Chondrocyte (in vitro differentiated cells): ENCODE data around the gene DENND5A. TPM values are rescaled to one million over a fixed set of nuclear protein-coding genes. Genes with fewer than 3 reads are reported as not detected.

ENCODE experiments used
- DNase-seq: peaks from one replicate; pipeline ENCODE4 v3.0.0; 2021; ENCODE audit warnings: mixed read lengths, low spot score
- H3K27ac Mint-ChIP-seq: one replicate; pipeline ENCODE4 v1.8.0; 2021; ENCODE audit warnings: mild to moderate bottlenecking, moderate library complexity, mixed read lengths; ENCODE audit not compliant: unreplicated experiment
- H3K27me3 Mint-ChIP-seq: 2 replicates; pipeline ENCODE4 v1.8.0; 2021; ENCODE audit warnings: low read depth, mixed read lengths
- H3K36me3 Mint-ChIP-seq: 2 replicates; pipeline ENCODE4 v1.8.0; 2021; ENCODE audit warnings: low read depth, mixed read lengths
- H3K4me1 Mint-ChIP-seq: 2 replicates; pipeline ENCODE4 v1.8.0; 2021; ENCODE audit warnings: low read depth, mild to moderate bottlenecking, mixed read lengths
- H3K4me3 Mint-ChIP-seq: one replicate; pipeline ENCODE4 v1.8.0; 2021; ENCODE audit warnings: mild to moderate bottlenecking, moderate library complexity, mixed read lengths; ENCODE audit not compliant: unreplicated experiment
- H3K9me3 Mint-ChIP-seq: 2 replicates; pipeline ENCODE4 v1.8.0; 2021; ENCODE audit warnings: low read depth, mixed read lengths
- CTCF ChIP-seq: fragments of 200-600 bp; sonication (generic); IDR thresholded peaks from 2 replicates; pipeline ENCODE4 v1.5.0; 2021; ENCODE audit warnings: antibody characterized with exemption, mild to moderate bottlenecking, moderate library complexity
- total RNA-seq: library from RNA; stranded (reverse); gene quantifications from 3 replicates; pipeline ENCODE4 v1.2.1, GENCODE V29; 2021

The DENND5A gene
- total RNA-seq, 1 donor from 2014 or later = 111 TPM

DNA sequence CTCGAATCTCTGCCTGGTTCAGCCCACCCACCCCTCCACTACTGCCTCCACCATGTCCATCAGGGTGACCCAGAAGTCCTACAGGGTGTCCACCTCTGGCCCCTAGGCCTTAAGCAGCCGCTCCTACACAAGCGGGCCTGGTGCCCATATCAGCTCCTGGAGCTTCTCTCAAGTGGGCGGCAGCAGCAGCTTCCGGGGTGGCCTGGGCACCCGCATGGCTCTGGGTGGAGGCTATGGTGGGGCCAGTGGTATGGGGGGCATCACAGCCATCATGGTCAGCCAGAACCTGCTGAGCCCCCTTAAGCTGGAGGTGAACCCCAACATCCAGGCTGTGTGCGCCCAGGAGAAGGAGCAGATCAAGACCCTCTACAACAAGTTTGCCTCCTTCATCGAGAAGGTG, 170.7 kb downstream of the DENND5A start:
- no peaks in the 10 kb centered on the region for H3K9me3 Mint-ChIP-seq

GRCh38 chr11:9092853-9093778, 172.0 kb downstream of the DENND5A start:
- no peak overlapping the region for H3K27ac Mint-ChIP-seq
- H3K4me1 Mint-ChIP-seq = peaks cover 12% of the 10 kb centered on the region
- H3K4me3 Mint-ChIP-seq = no peak overlapping the region
- no peak for DNase-seq
- peaks cover 11% of the 10 kb centered on the region for H3K36me3 Mint-ChIP-seq
- no peaks in the 10 kb centered on the region for H3K9me3 Mint-ChIP-seq
- TF ChIP-seq CTCF = peak; percentile 70
- no peaks in the 10 kb centered on the region for H3K27me3 Mint-ChIP-seq

More for the DNA sequence above, 170.7 kb downstream of the DENND5A start:
- peaks cover 11% of the 10 kb centered on the region for H3K36me3 Mint-ChIP-seq
- H3K4me3 Mint-ChIP-seq = no peak overlapping the region
- no peak overlapping the region for H3K27ac Mint-ChIP-seq
- no peak for DNase-seq
- no peak for TF ChIP-seq CTCF
- H3K4me1 Mint-ChIP-seq = peaks cover 12% of the 10 kb centered on the region
- no peaks in the 10 kb centered on the region for H3K27me3 Mint-ChIP-seq

DNA sequence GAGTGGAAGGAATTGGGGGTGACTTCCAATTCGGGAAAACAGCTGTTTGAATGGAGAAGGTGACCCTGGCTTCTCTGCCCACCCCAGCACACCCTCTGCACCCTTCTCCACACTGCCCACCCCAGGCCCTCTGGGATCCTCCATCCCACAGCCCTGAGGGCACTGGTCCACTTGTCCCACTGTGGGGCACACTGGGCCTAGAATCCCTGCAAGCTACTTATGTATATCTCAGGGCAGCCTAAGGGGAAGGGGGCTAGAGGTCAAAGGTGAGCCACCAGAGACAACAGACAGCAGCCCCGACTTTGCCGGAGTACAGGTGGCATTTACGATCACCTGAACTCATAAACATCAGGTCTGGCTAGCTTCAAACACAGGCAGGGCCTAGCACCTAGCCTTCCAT, 173.1 kb downstream of the DENND5A start:
- H3K27me3 Mint-ChIP-seq = no peaks in the 10 kb centered on the region
- H3K4me3 Mint-ChIP-seq = peak overlapping the region; percentile 54
- peaks cover 12% of the 10 kb centered on the region for H3K4me1 Mint-ChIP-seq

GRCh38 chr11:9091044-9091922, 173.9 kb downstream of the DENND5A start, which contains the start of gene SCUBE2:
Gene SCUBE2 (minus strand): TSS chr11:9091599. CDS start chr11:9091528, 71 bp downstream.
- Mint-ChIP-seq H3K4me1 (peaks cover 12% of the 10 kb centered on the region), H3K27me3 (no peaks in the 10 kb centered on the region), H3K4me3 (peak within 1 kb of the TSS; percentile 68), H3K9me3 (no peaks in the 10 kb centered on the region), H3K36me3 (peaks cover 8% of the 10 kb centered on the region), H3K27ac (no peak within 1 kb of the TSS)
- no peak for DNase-seq
- no peak for TF ChIP-seq CTCF

More for the DNA sequence above, 173.1 kb downstream of the DENND5A start:
- DNase-seq = no peak
- H3K9me3 Mint-ChIP-seq = no peaks in the 10 kb centered on the region
- no peak for TF ChIP-seq CTCF
- H3K27ac Mint-ChIP-seq = no peak overlapping the region
- peaks cover 11% of the 10 kb centered on the region for H3K36me3 Mint-ChIP-seq

- Mint-ChIP-seq H3K9me3 (no peaks in the 10 kb centered on the region), H3K4me1 (peaks cover 12% of the 10 kb centered on the region), H3K36me3 (peaks cover 6% of the 10 kb centered on the region), H3K27ac (no peak overlapping the region), H3K4me3 (peak overlapping the region; percentile 68), H3K27me3 (no peaks in the 10 kb centered on the region)
- DNase-seq = no peak
- no peak for TF ChIP-seq CTCF
These were observed 174.6 kb downstream of the DENND5A start for GRCh38 chr11:9090488-9091043.
